IPS-15b (cell line): ENCODE data around the gene ZAR1L.

Source experiments
- H3K27me3 ChIP-seq: one replicate; pipeline ENCODE4 v1.6.1; 2013; ENCODE audit warnings: low read length; ENCODE audit not compliant: control insufficient read depth, insufficient read depth
- H3K36me3 ChIP-seq: one replicate; pipeline ENCODE4 v1.6.1; 2013; ENCODE audit warnings: low read length; ENCODE audit not compliant: control insufficient read depth, insufficient read depth
- H3K4me1 ChIP-seq: one replicate; pipeline ENCODE4 v1.6.1; 2013; ENCODE audit warnings: mild to moderate bottlenecking, low read length; ENCODE audit not compliant: control insufficient read depth, insufficient read depth
- H3K4me3 ChIP-seq: one replicate; pipeline ENCODE4 v1.5.1; 2013; ENCODE audit warnings: low read depth, low read length
- H3K9ac ChIP-seq: one replicate; pipeline ENCODE4 v1.6.1; 2013; ENCODE audit warnings: low read depth, mild to moderate bottlenecking, low read length
- H3K9me3 ChIP-seq: one replicate; pipeline ENCODE4 v1.6.1; 2013; ENCODE audit warnings: mild to moderate bottlenecking, low read length; ENCODE audit not compliant: control insufficient read depth, insufficient read depth

Gene ZAR1L

DNA sequence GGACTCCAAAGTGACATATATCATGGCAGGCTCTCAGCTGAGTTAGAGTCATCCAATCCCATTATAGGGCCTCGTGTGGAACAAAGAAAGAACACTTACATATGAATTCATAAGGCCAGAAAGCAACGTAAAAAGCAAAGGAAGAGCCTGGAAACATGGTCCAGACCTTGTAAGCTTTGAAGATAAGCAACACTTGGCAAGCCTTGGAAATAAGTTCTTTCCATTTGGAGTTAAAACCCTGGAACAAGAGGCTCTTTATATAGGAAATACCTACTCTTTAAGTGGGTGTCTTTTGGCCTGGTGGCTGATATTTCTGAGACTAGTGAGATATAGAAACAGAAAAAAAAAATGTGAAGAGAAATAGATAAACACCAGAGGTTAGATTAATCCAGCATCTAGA is 49.4 kb downstream of the ZAR1L start:
- no peaks in the 10 kb centered on the region for H3K27me3 ChIP-seq
- H3K4me1 ChIP-seq: no peaks in the 10 kb centered on the region
- no peak overlapping the region for H3K4me3 ChIP-seq
- H3K9me3 ChIP-seq: no peaks in the 10 kb centered on the region
- no peak overlapping the region for H3K9ac ChIP-seq
- H3K36me3 ChIP-seq: no peaks in the 10 kb centered on the region

DNA sequence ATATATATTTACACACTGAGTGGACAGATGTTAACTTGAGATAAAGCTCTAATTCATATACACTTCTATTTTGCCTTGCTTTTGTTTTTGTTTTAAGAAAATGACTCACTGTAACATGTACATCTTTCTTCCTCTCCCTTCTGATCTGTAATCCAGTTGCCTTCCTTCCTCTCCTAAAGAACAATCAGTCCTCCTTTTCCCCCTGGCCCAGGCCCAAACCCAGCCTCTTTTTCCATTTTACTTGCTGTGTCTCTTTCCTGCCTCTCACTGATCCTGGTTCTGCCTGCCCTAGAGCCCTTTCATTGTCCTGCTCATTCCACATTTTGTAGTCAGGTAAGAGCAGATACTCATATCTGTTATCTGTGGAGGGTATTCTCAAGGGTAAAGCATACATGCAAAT is 50.8 kb downstream of the ZAR1L start:
- no peaks in the 10 kb centered on the region for H3K27me3 ChIP-seq
- H3K36me3 ChIP-seq: no peaks in the 10 kb centered on the region
- no peaks in the 10 kb centered on the region for H3K9me3 ChIP-seq
- H3K9ac ChIP-seq: no peak overlapping the region
- H3K4me1 ChIP-seq: no peaks in the 10 kb centered on the region
- no peak overlapping the region for H3K4me3 ChIP-seq

DNA sequence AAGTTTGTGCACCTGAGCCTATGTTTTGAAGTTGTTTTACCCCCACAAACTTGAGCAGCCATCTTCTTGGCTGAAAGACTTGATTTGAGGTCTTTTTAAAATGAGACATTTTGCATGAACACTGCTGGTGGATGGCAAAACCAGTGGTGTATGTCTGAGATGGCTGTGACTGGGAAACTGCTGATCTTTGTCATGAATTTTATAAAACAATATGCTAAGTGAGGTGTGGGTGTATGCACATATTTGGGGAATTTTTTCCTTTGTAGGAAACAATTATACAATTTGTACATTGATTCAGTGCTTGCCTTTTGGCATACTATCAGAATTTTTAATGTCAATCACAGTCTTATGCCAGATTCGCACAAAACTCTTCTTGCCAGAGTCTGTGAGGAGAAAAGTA is 52.5 kb downstream of the ZAR1L start:
- no peaks in the 10 kb centered on the region for H3K27me3 ChIP-seq
- H3K9ac ChIP-seq: no peak overlapping the region
- no peaks in the 10 kb centered on the region for H3K36me3 ChIP-seq
- H3K9me3 ChIP-seq: no peaks in the 10 kb centered on the region
- no peaks in the 10 kb centered on the region for H3K4me1 ChIP-seq
- H3K4me3 ChIP-seq: no peak overlapping the region

DNA sequence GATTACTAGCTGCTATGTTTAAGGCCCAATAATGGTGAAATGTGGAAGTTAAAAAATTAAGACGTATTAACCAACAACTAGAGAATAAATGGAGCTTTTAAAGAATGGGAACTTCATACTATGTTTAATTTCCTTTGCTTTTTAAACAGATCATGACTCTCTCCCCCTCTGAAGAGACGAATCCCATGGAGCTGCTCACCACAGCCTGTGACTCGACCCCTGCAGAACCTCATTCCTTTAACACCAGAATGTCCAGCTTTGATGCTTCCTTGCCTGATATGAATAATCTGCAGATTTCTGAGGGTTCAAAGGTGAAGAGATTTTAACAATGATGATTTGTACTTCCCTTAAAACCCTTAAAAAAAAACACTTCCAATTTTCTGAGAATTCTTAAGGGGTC is 53.0 kb downstream of the ZAR1L start:
- no peaks in the 10 kb centered on the region for H3K9me3 ChIP-seq
- no peak overlapping the region for H3K4me3 ChIP-seq
- no peak overlapping the region for H3K9ac ChIP-seq
- H3K4me1 ChIP-seq: no peaks in the 10 kb centered on the region
- no peaks in the 10 kb centered on the region for H3K27me3 ChIP-seq
- H3K36me3 ChIP-seq: no peaks in the 10 kb centered on the region

DNA sequence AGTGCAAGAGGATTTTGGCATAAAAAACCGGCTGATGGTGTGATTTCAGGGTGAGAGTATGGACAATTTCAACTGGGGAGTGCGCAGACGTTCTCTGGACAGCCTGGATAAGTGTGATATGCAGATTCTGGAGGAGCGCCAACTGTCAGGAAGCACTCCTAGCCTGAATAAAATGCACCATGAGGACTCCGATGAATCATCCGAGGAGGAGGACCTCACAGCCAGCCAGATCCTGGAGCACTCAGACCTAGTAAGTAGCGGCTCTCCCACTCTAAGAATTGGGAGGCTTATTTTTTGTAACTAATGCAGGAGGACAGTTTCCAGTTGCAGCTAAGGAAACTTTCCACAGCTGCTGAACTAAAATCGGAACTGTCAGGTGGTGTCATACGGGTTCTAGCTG is 53.6 kb downstream of the ZAR1L start:
- Histone ChIP-seq H3K27me3 (no peaks in the 10 kb centered on the region), H3K4me1 (no peaks in the 10 kb centered on the region), H3K36me3 (no peaks in the 10 kb centered on the region), H3K4me3 (no peak overlapping the region), H3K9ac (no peak overlapping the region), H3K9me3 (no peaks in the 10 kb centered on the region)

DNA sequence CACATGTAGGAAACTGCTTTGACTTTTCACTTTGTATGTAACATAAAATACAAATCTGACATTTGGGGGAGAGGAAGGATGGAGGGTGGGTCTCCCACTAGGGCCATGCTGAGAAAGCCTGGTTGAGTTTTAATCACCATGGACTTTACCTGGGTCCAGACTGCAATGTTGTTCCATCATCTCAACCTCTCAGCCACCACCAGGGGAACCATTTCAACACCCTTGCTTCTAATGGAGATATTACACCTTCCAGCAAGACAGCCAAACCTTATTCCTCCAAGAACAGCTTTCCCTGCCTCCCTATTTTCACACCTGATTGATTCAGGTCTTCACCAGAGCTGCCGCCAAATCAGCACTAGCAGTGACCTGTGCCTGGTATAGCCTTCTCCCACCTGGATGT is 56.0 kb downstream of the ZAR1L start:
- Histone ChIP-seq H3K4me3 (no peak overlapping the region), H3K4me1 (no peaks in the 10 kb centered on the region), H3K9ac (no peak overlapping the region), H3K9me3 (no peaks in the 10 kb centered on the region), H3K27me3 (no peaks in the 10 kb centered on the region), H3K36me3 (no peaks in the 10 kb centered on the region)

DNA sequence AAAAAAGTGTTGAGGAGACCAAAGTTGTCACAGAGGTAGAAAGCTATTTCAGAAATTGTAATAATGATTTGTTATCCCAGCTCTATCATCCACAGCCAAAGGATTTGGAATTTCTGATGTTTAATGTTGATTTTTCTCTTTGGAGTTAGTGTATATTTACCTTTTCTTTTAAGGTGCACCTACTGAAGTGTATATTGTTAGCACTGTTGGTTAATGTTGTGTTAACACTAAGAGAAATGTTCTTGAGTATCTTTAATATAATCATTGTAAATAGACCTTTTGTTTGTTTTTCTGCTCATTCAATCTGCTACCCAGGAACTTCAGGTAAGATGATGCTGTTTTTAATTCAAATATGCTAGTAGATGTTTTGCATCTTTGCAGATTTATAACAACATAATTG is 57.5 kb downstream of the ZAR1L start:
- Histone ChIP-seq H3K36me3 (no peaks in the 10 kb centered on the region), H3K9me3 (no peaks in the 10 kb centered on the region), H3K9ac (no peak overlapping the region), H3K27me3 (no peaks in the 10 kb centered on the region), H3K4me3 (no peak overlapping the region), H3K4me1 (no peaks in the 10 kb centered on the region)

DNA sequence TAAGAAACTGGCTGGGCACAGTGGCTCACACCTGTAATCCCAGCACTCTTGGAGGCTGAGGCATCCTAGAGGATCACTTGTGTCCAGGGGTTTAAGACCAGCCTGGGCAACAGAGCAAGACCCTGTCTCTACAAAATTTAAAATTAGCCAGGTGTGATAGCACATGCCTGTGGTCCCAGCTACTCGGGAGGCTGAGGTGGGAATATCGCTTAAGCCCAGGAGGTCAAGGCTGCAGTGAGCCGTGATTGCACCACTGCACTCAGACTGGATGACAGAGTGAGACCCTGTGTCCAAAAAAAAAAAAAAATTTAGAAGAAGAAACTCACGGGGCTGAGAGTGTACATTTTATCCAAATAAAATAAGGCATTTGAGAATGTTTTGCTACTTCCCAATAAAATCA is 58.9 kb downstream of the ZAR1L start:
- Histone ChIP-seq H3K9me3 (no peaks in the 10 kb centered on the region), H3K4me3 (no peak overlapping the region), H3K27me3 (no peaks in the 10 kb centered on the region), H3K4me1 (no peaks in the 10 kb centered on the region), H3K9ac (no peak overlapping the region), H3K36me3 (no peaks in the 10 kb centered on the region)

DNA sequence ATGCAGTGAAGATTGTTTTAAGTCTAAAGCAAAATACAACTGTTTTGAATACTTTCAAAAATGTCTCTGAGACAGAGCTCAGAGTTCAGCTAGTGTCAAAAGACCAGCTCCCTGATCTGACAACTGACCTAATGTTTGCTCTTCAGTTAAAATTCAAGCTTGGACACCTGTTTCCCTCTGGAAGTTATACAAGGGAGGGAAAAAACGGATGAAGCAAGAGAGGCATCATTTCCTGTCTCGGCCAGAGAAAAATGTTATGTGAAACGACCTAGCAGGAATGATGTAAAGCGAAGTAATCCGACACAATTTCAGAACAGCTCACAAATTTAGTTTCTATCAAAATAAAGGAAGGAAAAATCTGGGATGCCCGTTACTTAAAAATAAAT is 59.4 kb downstream of the ZAR1L start:
- Histone ChIP-seq H3K36me3 (no peaks in the 10 kb centered on the region), H3K4me1 (no peaks in the 10 kb centered on the region), H3K9me3 (no peaks in the 10 kb centered on the region), H3K27me3 (no peaks in the 10 kb centered on the region), H3K9ac (no peak overlapping the region), H3K4me3 (no peak overlapping the region)

DNA sequence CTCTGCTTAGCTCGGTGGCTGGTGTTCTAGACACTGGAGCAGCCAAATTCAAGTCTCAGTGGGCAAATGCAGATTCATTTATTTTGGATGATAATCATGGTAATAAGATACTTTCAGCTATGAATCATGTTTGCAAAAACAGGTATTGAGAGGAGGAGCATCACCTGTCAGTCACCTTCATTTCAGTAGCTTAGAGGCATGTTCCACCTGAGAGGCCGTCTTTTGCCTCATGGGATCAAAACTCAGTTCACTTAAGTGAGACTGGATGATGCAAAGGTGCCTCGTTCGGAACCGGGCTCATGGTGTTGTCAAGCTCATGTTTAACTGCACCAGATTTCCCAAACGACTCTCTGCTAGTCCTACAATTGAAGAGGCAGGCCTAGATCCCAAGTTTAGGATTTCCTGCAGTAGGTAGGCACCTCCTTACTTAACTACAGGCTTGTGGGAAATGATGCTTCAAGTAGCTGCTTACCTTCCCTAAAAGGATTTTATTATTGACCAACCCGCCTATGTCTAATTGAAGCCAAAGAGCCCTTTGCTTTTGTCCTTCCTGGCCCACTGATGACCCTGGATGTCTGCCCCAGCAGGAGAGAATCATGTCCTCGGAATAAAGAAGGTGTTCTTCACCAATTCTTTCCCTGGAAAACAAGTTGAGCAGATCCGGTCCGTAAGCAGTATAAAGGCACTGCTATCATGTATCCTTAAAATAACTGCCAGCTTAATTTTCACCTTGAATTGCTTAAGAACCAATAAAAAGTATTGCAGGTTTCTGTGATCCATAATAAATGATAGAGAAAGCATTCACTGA is 60.0 kb downstream of the ZAR1L start:
- no peaks in the 10 kb centered on the region for H3K4me1 ChIP-seq
- H3K27me3 ChIP-seq: no peaks in the 10 kb centered on the region
- H3K9ac ChIP-seq: no peak overlapping the region
- H3K36me3 ChIP-seq: no peaks in the 10 kb centered on the region
- H3K4me3 ChIP-seq: no peak overlapping the region
- no peaks in the 10 kb centered on the region for H3K9me3 ChIP-seq

DNA sequence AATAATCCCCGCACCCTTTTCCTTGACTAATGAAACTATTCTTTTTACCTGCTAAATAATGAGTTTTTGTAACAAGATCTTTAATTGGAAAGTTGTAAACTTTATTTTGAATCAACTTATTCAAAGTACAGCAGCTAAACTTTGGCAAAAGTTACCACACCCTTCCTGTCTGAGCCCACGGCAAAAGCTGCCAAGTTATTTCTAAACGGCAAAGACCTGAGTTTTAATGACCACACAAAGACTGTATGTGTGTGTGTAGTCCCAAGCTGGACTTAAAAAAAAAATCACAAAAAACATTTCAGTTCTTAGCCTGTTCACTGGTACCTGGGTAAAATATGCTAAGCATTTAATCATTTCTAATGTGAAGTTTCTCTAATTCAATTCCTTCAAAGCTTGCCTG is 60.7 kb downstream of the ZAR1L start:
- Histone ChIP-seq H3K27me3 (no peaks in the 10 kb centered on the region), H3K9me3 (no peaks in the 10 kb centered on the region), H3K4me1 (no peaks in the 10 kb centered on the region), H3K36me3 (no peaks in the 10 kb centered on the region), H3K9ac (no peak overlapping the region), H3K4me3 (no peak overlapping the region)

DNA sequence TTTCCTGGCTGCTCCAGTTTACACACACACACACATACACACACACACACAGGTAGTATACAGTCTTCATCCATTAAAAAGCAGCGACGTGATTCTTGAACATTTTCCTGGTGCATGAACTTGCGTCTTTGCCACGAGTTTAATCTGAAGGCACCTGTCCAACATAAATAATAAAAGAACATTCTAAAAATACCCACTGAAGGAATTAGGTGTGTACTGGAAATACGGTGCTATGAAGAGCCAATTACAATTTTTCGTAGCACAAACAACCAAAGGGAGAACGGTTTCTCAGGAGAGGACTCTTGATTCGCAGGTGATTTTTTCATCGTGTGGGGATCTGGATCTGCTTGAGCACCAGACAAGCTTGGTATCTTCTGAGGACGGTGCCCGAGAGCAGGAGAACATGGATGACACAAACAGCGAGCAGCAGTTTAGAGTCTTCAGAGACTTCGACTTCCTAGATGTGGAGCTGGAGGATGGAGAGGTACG is 61.2 kb downstream of the ZAR1L start:
- Histone ChIP-seq H3K9ac (no peak overlapping the region), H3K9me3 (no peaks in the 10 kb centered on the region), H3K4me1 (no peaks in the 10 kb centered on the region), H3K36me3 (no peaks in the 10 kb centered on the region), H3K4me3 (no peak overlapping the region), H3K27me3 (no peaks in the 10 kb centered on the region)
